ENCODE data around the gene ATP5PD.

GRCh38 chr17:75075597-75076336, 29.0 kb upstream of the ATP5PD start:
- TF ChIP-seq CTCF (IDR thresholded peaks at IDR 0.05) (no peak), POLR2A (IDR thresholded peaks at IDR 0.05) (no peak), POLR2AphosphoS5 (IDR thresholded peaks at IDR 0.05) (no peak)

All from sigmoid colon (tissue), 4 donors.